HG02798 (cell line): ENCODE data around the gene AMMECR1L.

Source experiments
- ATAC-seq: cut with Tn5 transposase; IDR thresholded peaks from one replicate; pipeline ENCODE4 v1.9.1; 2021; ENCODE audit warnings: mild to moderate bottlenecking; ENCODE audit not compliant: unreplicated experiment, poor library complexity

Gene AMMECR1L

DNA sequence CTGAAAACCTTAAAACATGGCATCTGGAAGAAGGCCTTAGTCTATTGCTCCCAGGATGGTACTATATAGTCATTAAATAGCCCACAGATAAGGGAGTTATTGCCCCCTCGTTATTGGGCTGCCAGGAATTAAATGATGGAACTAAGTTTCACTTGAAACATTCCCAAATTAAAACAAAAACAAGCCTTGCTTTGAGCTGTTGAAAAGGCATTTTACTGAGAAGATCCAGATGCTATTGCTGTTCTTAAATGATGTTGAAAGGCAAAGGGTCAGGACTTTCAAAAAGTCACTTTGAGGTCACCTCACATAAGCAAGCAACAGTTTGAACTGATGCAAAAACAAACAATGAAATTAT is 2.0 kb upstream of the AMMECR1L start:
- ATAC-seq = no peak

GRCh38 chr2:127887082-127887775 is 1.5 kb upstream of the AMMECR1L start:
- ATAC-seq = no peak

DNA sequence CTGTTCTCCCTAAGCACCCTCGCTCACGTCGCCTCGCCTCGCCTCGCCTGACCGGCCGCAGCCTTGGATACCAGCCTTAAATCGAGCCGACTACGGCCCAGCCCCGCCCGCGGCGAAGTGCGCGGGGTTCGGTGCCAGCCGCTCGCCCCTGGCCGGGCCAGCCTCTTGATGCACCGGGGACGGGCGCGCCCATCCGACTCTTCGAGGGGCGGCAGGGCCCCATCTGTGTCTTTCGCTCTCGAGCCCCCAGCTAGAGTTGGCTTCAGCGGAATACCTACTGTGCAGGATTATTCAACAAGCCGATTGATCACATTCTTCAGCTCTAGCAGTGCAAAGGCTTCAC is 808 bp upstream of the AMMECR1L start:
- ATAC-seq = peak; percentile 26

GRCh38 chr2:127884861-127885740 is 655 bp downstream of the AMMECR1L start:
- ATAC-seq = peak; percentile 14

GRCh38 chr2:127884436-127884835 is 1.3 kb downstream of the AMMECR1L start:
- no peak for ATAC-seq

- ATAC-seq = no peak
Measured at GRCh38 chr2:127879899-127880298, 5.9 kb downstream of the AMMECR1L start.

- ATAC-seq = no peak
Measured at GRCh38 chr2:127877626-127878025, 8.1 kb downstream of the AMMECR1L start.

DNA sequence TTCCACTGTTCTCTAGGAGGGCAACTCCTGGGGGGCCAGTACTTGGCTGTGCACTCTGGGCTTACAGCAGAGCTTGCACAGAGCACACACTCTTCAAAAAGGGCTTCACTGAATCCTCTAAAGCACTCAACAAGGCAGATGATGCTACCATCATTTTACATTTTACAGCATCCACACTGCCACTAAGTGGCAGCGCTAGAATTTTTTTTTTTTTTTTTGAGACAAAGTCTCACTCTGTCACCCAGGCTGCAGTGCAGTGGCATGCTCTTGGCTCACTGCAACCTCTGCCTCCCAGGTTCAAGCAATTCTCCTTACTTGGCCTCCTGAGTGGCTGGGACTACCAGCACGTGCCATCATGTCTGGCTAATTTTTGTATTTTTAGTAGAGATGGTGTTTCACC is 8.6 kb downstream of the AMMECR1L start:
- ATAC-seq = no peak

- ATAC-seq = no peak
Measured at GRCh38 chr2:127874378-127875269, 11.1 kb downstream of the AMMECR1L start.

- ATAC-seq = no peak
Measured at GRCh38 chr2:127873707-127874303, 12.0 kb downstream of the AMMECR1L start.

GRCh38 chr2:127872354-127872753 is 13.4 kb downstream of the AMMECR1L start:
- no peak for ATAC-seq

GRCh38 chr2:127865926-127866325 is 19.8 kb downstream of the AMMECR1L start:
- ATAC-seq = no peak

- ATAC-seq = no peak
Measured at GRCh38 chr2:127864877-127865276, 20.9 kb downstream of the AMMECR1L start.

- ATAC-seq = no peak
Measured at GRCh38 chr2:127862228-127862627, 23.5 kb downstream of the AMMECR1L start.

GRCh38 chr2:127860130-127860529 is 25.6 kb downstream of the AMMECR1L start:
- no peak for ATAC-seq

DNA sequence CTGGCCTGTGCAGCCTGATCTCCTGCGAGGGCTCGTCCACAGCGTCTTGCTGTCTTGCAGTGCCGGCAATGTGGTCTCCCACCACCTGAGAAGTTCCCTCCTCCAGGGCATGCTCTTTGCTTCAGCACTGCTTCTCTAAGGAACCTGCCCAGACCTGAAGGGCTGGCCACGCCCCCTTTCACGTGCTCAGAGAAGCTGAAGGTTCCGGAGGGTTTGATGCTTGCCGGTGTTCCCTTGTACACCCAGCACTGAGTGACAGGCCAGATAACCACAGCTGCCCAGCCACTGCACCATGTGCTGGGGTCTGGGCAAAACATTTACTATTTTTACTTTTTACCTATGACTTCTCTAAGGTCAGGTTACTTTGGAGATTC is 26.1 kb downstream of the AMMECR1L start:
- no peak for ATAC-seq

DNA sequence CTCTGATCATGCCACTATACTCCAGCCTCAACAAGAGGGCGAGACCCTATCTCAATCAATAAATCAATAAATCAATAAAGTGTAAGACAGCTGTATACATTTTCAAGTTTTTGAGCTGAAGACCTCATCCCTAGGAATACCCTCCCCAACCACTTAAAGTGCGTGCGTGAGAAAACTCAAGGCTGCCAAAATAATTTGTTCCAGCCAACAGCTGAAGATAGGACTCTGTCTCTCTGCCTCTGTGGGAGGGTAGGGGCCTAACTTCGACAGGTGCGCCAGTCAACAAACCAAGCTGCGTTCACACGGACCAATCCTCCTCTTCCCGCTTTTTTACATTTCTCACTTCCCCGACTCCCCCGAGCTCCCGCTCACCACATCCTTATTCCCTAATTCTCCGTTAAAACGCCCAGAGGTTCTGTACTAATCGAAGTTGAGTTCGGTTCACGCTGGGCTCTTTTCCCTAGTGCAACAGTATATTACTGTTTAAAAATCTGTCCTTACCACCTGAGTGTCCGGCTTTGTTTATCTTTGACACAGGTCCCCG is 28.4 kb downstream of the AMMECR1L start:
- no peak for ATAC-seq

- ATAC-seq = no peak
Measured at GRCh38 chr2:127853671-127854070, 32.1 kb downstream of the AMMECR1L start.

GRCh38 chr2:127852388-127852787 is 33.4 kb downstream of the AMMECR1L start:
- ATAC-seq = no peak

- ATAC-seq = no peak
Measured at GRCh38 chr2:127847931-127848330, 37.8 kb downstream of the AMMECR1L start.
